Astrocyte of the cerebellum (primary cell): ENCODE data around the gene FGF18.
"Not testable (repeated sequence)": the region's sequence is repeated elsewhere in the genome, so short reads cannot be mapped to it uniquely, and the experiment has no call there.

Experiments
- DNase-seq: peaks from one replicate; pipeline ENCODE4 v3.0.0-alpha.2; 2011; ENCODE audit warnings: low read depth
- H3K4me3 ChIP-seq: 2 replicates; pipeline ENCODE4 v1.5.1; 2011; ENCODE audit warnings: mild to moderate bottlenecking, low read depth, low read length, moderate library complexity
- CTCF ChIP-seq: IDR thresholded peaks from 2 replicates; pipeline ENCODE4 v1.5.1; 2012; ENCODE audit warnings: low read length, low read depth, moderate library complexity, mild to moderate bottlenecking; ENCODE audit errors: missing control alignments
- in situ Hi-C: cut with HindIII; loops from 2 replicates; pipeline ENCODE4 v1.10.0; 2017; ENCODE audit warnings: low sequenced_read_pairs

FGF18 gene

GRCh38 chr5:171392585-171393159 is 26.8 kb upstream of the FGF18 start:
- TF ChIP-seq CTCF = no peak
- no peak for DNase-seq
- in situ Hi-C loops = no loop called here

GRCh38 chr5:171395042-171395441 is 24.4 kb upstream of the FGF18 start:
- in situ Hi-C loops = no loop called here
- no peak for DNase-seq

More at GRCh38 chr5:171392585-171393159, 26.8 kb upstream of the FGF18 start:
- no peak overlapping the region for H3K4me3 ChIP-seq

GRCh38 chr5:171396583-171396982 is 22.9 kb upstream of the FGF18 start:
- DNase-seq, H3K4me3 ChIP-seq, in situ Hi-C loops: not testable (repeated sequence)

More at GRCh38 chr5:171395042-171395441, 24.4 kb upstream of the FGF18 start:
- TF ChIP-seq CTCF = no peak
- no peak overlapping the region for H3K4me3 ChIP-seq

- in situ Hi-C loops = no loop called here
- H3K4me3 ChIP-seq = no peak overlapping the region
- no peak for TF ChIP-seq CTCF
- DNase-seq = no peak
Observed at GRCh38 chr5:171397190-171397589, 22.3 kb upstream of the FGF18 start.

- H3K4me3 ChIP-seq = no peak overlapping the region
- in situ Hi-C loops = no loop called here
- DNase-seq = no peak
- TF ChIP-seq CTCF = no peak
Observed at GRCh38 chr5:171397599-171397998, 21.8 kb upstream of the FGF18 start.

GRCh38 chr5:171398660-171399059 is 20.8 kb upstream of the FGF18 start:
- in situ Hi-C loops, H3K4me3 ChIP-seq, DNase-seq: not testable (repeated sequence)

GRCh38 chr5:171400169-171400568 is 19.3 kb upstream of the FGF18 start:
- TF ChIP-seq CTCF = no peak
- H3K4me3 ChIP-seq = no peak overlapping the region
- no peak for DNase-seq
- in situ Hi-C loops = loop anchor here (25.0 kb wide), 1 partner anchor 462 kb away; no protein-coding TSS in a partner anchor
